ENCODE data around the gene UBN1. TPM values are rescaled to one million over a fixed set of nuclear protein-coding genes. Genes with fewer than 3 reads are reported as not detected.
"Not testable (repeated sequence)": the region's sequence is repeated elsewhere in the genome, so short reads cannot be mapped to it uniquely, and the experiment has no call there.

The UBN1 gene
- total RNA-seq, 1 donor: 37.7 TPM

GRCh38 chr16:4894276-4895150 lies 47.2 kb downstream of the UBN1 start:
- no peak for DNase-seq (ENCODE audit: low read depth)
- H3K4me3 ChIP-seq (ENCODE audit: low read depth, low read length): no peak overlapping the region
- no peak for TF ChIP-seq CTCF (IDR thresholded peaks at IDR 0.05; ENCODE audit: insufficient read depth, low read length)

GRCh38 chr16:4895366-4895765 lies 48.1 kb downstream of the UBN1 start:
- no peak for TF ChIP-seq CTCF (IDR thresholded peaks at IDR 0.05; ENCODE audit: insufficient read depth, low read length)

GRCh38 chr16:4896761-4897160 lies 49.5 kb downstream of the UBN1 start:
- DNase-seq (ENCODE audit: low read depth); H3K4me3 ChIP-seq (ENCODE audit: low read depth, low read length): not testable (repeated sequence)

More at GRCh38 chr16:4895366-4895765, 48.1 kb downstream of the UBN1 start:
- DNase-seq (ENCODE audit: low read depth): no peak
- H3K4me3 ChIP-seq (ENCODE audit: low read depth, low read length): no peak overlapping the region

- no peak for TF ChIP-seq CTCF (IDR thresholded peaks at IDR 0.05; ENCODE audit: insufficient read depth, low read length)
- H3K4me3 ChIP-seq (ENCODE audit: low read depth, low read length): no peak overlapping the region
- no peak for DNase-seq (ENCODE audit: low read depth)
These were observed 50.0 kb downstream of the UBN1 start for GRCh38 chr16:4897328-4897727.

- no peak overlapping the region for H3K4me3 ChIP-seq (ENCODE audit: low read depth, low read length)
- TF ChIP-seq CTCF (IDR thresholded peaks at IDR 0.05; ENCODE audit: insufficient read depth, low read length): no peak
- DNase-seq (ENCODE audit: low read depth): no peak
These were observed 51.7 kb downstream of the UBN1 start for GRCh38 chr16:4898811-4899473.

- no peak overlapping the region for H3K4me3 ChIP-seq (ENCODE audit: low read depth, low read length)
- no peak for TF ChIP-seq CTCF (IDR thresholded peaks at IDR 0.05; ENCODE audit: insufficient read depth, low read length)
- no peak for DNase-seq (ENCODE audit: low read depth)
These were observed 52.2 kb downstream of the UBN1 start for GRCh38 chr16:4899474-4899846.

GRCh38 chr16:4900036-4900435 lies 52.8 kb downstream of the UBN1 start:
- no peak overlapping the region for H3K4me3 ChIP-seq (ENCODE audit: low read depth, low read length)
- no peak for TF ChIP-seq CTCF (IDR thresholded peaks at IDR 0.05; ENCODE audit: insufficient read depth, low read length)
- DNase-seq (ENCODE audit: low read depth): peak; percentile 50
